ENCODE measurements around the gene TWIST2. TPM values are rescaled to one million over a fixed set of nuclear protein-coding genes. Genes with fewer than 3 reads are reported as not detected.

The TWIST2 gene
- total and polyA plus RNA-seq, 9 of the 15 experiments (the other 6 are each of a cell fraction or from before 2014, with no cell fraction given) = not detected

GRCh38 chr2:238810321-238810720 lies 37.6 kb upstream of the TWIST2 start:
- no peak overlapping the region for H3K4me2 ChIP-seq (ENCODE audit: insufficient read depth, low read length)
- no peak for FAIRE-seq
- peaks cover 0 to 5% of the 10 kb centered on the region in 2 experiments; a peak in 2 of 5 replicates for H3K27me3 ChIP-seq (ENCODE audit: control insufficient read depth in 2 of 2, insufficient read depth in 2 of 2, low read length in 2 of 2)
- H3K4me1 ChIP-seq (replicated peaks in 1 of 2; ENCODE audit: control insufficient read depth in 2 of 2, insufficient read depth in 2 of 2, low read length in 2 of 2) = no peaks in the 10 kb centered on the region
- TF ChIP-seq ESRRB (CRISPR knock-in tag; IDR thresholded peaks at IDR 0.05; ENCODE audit: borderline replicate concordance) (no peak), FUS (optimal IDR thresholded peaks at IDR 0.05; ENCODE audit: low read depth, low read length) (no peak), MEF2A (IDR thresholded peaks at IDR 0.05; ENCODE audit: control insufficient read depth, low read depth, low read length) (no peak), KLF10 (CRISPR knock-in tag; IDR thresholded peaks at IDR 0.05) (no peak), ATF4 (CRISPR knock-in tag; IDR thresholded peaks at IDR 0.05) (no peak), PTTG1 (tag; IDR thresholded peaks at IDR 0.05; ENCODE audit: low read depth) (no peak), KLF13 (tag; IDR thresholded peaks at IDR 0.05; ENCODE audit: borderline replicate concordance, low read depth) (no peak), SMARCE1 (IDR thresholded peaks at IDR 0.05) (no peak)
- BruUV-seq (replicated peaks) = no TSS peak
- H3K79me2 ChIP-seq (ENCODE audit: control insufficient read depth, insufficient read depth, low read length) = no peaks in the 10 kb centered on the region
- no peaks in the 10 kb centered on the region for H3K36me3 ChIP-seq (ENCODE audit: control insufficient read depth, insufficient read depth, low read length)
- no peaks in the 10 kb centered on the region for H3K9me3 ChIP-seq (replicated peaks; ENCODE audit: control insufficient read depth, insufficient read depth, low read depth, low read length)
- H3K4me3 ChIP-seq = no peak overlapping the region
- 0% methylated on average over 5 of the region's 5 CpGs for WGBS (ENCODE audit: insufficient coverage, low coverage, missing lambda C conversion rate)
- no peaks in the 10 kb centered on the region for H3K9me1 ChIP-seq (ENCODE audit: control insufficient read depth, insufficient read depth, low read length)
- in situ Hi-C loops (cut with MboI) (no loop called here), intact Hi-C loops (cut with micrococcal nuclease) (no loop called here)
- no peak for DNase-seq (ENCODE audit: extremely low read depth in 1 of 4, low spot score in 3 of 4)
- H2AFZ ChIP-seq (ENCODE audit: low read depth, low read length) = no peak overlapping the region
- CTCF ChIA-PET (ENCODE audit: low intra/inter-chr PET ratio) = no interaction called here
- POLR2A ChIA-PET = no interaction called here
- no peak for ATAC-seq
- H3K9ac ChIP-seq (ENCODE audit: insufficient read depth in 1 of 2, low read depth in 2 of 2, low read length in 2 of 2) = no peak overlapping the region
- H4K20me1 ChIP-seq (replicated peaks; ENCODE audit: control insufficient read depth, insufficient read depth, low read length) = no peaks in the 10 kb centered on the region
- H3K27ac ChIP-seq (ENCODE audit: extremely low read depth, low read depth, low read length) = no peak overlapping the region

Data from K562 (cell line).